Measurements from ENCODE around the gene GPR173. TPM values are rescaled to one million over a fixed set of nuclear protein-coding genes. Genes with fewer than 3 reads are reported as not detected.

The GPR173 gene
- total RNA-seq, 4 donors from 2014 or later, result 0.09 to 0.57 (median 0.18) TPM; not detected in 1

GRCh38 chrX:53088136-53088974, 39.8 kb downstream of the GPR173 start:
- 25 to 70% methylated on average over 20 to 27 of the region's 51 CpGs for WGBS, 2 donors
- peak overlapping the region; percentile 31 to 56 (median 39) for H3K4me3 ChIP-seq
- peak overlapping the region; percentile 82 to 93 (median 87) for H3K27ac ChIP-seq
- H3K36me3 ChIP-seq, result peaks cover 0 to 26% (median 0%) of the 10 kb centered on the region in 3 donors
- DNase-seq, result no peak
- intact Hi-C loops (cut with DNase I), result no loop called here
- H3K9me3 ChIP-seq, result no peaks in the 10 kb centered on the region
- no peaks in the 10 kb centered on the region for H3K27me3 ChIP-seq
- peaks cover 0 to 62% (median 3%) of the 10 kb centered on the region in 3 donors for H3K4me1 ChIP-seq
- TF ChIP-seq POLR2A (IDR thresholded peaks at IDR 0.05) (peak in 2 of 4 donors; percentile 31 to 37), CTCF (IDR thresholded peaks at IDR 0.05) (no peak)

GRCh38 chrX:53089224-53089842, 40.7 kb downstream of the GPR173 start:
- intact Hi-C loops (cut with DNase I), result no loop called here
- 9 to 22% methylated on average over 11 of the region's 11 CpGs for WGBS, 2 donors
- Histone ChIP-seq H3K9me3 (no peaks in the 10 kb centered on the region), H3K27me3 (no peaks in the 10 kb centered on the region), H3K27ac (peak overlapping the region; percentile 82 to 93 (median 87)), H3K4me3 (peak overlapping the region; percentile 31 to 56 (median 39)), H3K36me3 (peaks cover 0 to 21% (median 0%) of the 10 kb centered on the region in 3 donors), H3K4me1 (peaks cover 0 to 53% (median 3%) of the 10 kb centered on the region in 3 donors)
- no peak for DNase-seq
- peak; percentile 73 to 81 (median 78) for TF ChIP-seq CTCF (IDR thresholded peaks at IDR 0.05)
- TF ChIP-seq POLR2A (IDR thresholded peaks at IDR 0.05), result no peak

GRCh38 chrX:53089925-53090324, 41.3 kb downstream of the GPR173 start:
- peaks cover 0 to 52% (median 3%) of the 10 kb centered on the region in 3 donors for H3K4me1 ChIP-seq
- H3K36me3 ChIP-seq, result peaks cover 0 to 15% (median 0%) of the 10 kb centered on the region in 3 donors
- no peak for DNase-seq
- no peaks in the 10 kb centered on the region for H3K27me3 ChIP-seq
- peak overlapping the region in 1 of 4 donors; percentile 6 for H3K27ac ChIP-seq
- TF ChIP-seq CTCF (IDR thresholded peaks at IDR 0.05) (no peak), POLR2A (IDR thresholded peaks at IDR 0.05) (no peak)
- H3K4me3 ChIP-seq, result no peak overlapping the region
- WGBS, 2 donors, result 74 to 80% methylated on average over 1 to 2 of the region's 2 CpGs
- intact Hi-C loops (cut with DNase I), result no loop called here
- H3K9me3 ChIP-seq, result no peaks in the 10 kb centered on the region

DNA sequence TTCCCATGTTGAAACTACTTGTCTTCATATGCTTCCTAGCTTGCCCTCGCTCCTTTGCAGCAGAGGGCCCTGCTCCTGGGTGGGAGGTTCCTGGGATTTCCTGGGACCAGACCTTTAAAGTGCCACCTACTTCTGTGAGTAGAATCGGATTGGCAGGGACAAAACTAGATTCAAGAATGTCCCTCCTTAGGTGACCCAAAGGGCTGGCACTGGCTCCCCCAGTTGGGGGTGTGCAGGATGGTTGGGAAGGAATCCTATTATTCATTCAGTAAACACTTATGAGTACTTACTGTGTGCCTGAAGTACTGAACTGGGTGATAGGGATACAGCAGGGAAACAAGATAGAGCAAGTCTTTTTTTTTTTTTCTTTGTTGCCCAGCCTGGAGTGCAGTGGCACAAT, 42.8 kb downstream of the GPR173 start:
- intact Hi-C loops (cut with DNase I), result no loop called here
- Histone ChIP-seq H3K27ac (no peak overlapping the region), H3K4me3 (no peak overlapping the region), H3K4me1 (peaks cover 0 to 51% (median 3%) of the 10 kb centered on the region in 3 donors), H3K36me3 (peaks cover 0 to under 1% (median 0%) of the 10 kb centered on the region in 3 donors), H3K27me3 (no peaks in the 10 kb centered on the region), H3K9me3 (no peaks in the 10 kb centered on the region)
- 100% methylated on average over 1 of the region's 2 CpGs; no CpG with 5 or more reads in 1 of the 2 donors for WGBS, 2 donors
- TF ChIP-seq CTCF (IDR thresholded peaks at IDR 0.05), result no peak
- no peak for TF ChIP-seq POLR2A (IDR thresholded peaks at IDR 0.05)
- no peak for DNase-seq

GRCh38 chrX:53093177-53093655, 44.6 kb downstream of the GPR173 start:
- DNase-seq, result no peak
- no peaks in the 10 kb centered on the region for H3K36me3 ChIP-seq
- no peaks in the 10 kb centered on the region for H3K27me3 ChIP-seq
- no peaks in the 10 kb centered on the region for H3K9me3 ChIP-seq
- intact Hi-C loops (cut with DNase I), result no loop called here
- peak overlapping the region; percentile 84 to 96 (median 92) for H3K27ac ChIP-seq
- peaks cover 0 to 34% (median 0%) of the 10 kb centered on the region in 3 donors for H3K4me1 ChIP-seq
- TF ChIP-seq POLR2A (IDR thresholded peaks at IDR 0.05), result no peak
- peak; percentile 19 to 68 (median 50) for TF ChIP-seq CTCF (IDR thresholded peaks at IDR 0.05)
- WGBS, 2 donors, result 0 to 25% methylated on average over 10 to 16 of the region's 16 CpGs
- peak overlapping the region; percentile 48 to 73 (median 64) for H3K4me3 ChIP-seq
